Smooth muscle cell (in vitro differentiated cells): ENCODE data around the gene ARHGEF7. TPM values are rescaled to one million over a fixed set of nuclear protein-coding genes. Genes with fewer than 3 reads are reported as not detected.

Source experiments
- DNase-seq: peaks from one replicate; lab custom pipeline; 2025; ENCODE audit not compliant: unreplicated experiment; lab: John Stamatoyannopoulos, UW
- H2AFZ ChIP-seq: fragments of 200-600 bp; sonication (generic); 2 replicates; pipeline ENCODE4 v1.6.0; 2016; ENCODE audit warnings: antibody characterized with exemption, low read depth, mild to moderate bottlenecking
- H3F3A ChIP-seq: fragments of 200-600 bp; sonication (generic); 2 replicates; pipeline ENCODE4 v1.6.0; 2017; ENCODE audit warnings: antibody characterized with exemption, low read depth
- H3K27ac ChIP-seq: fragments of 200-600 bp; sonication (generic); 2 replicates; pipeline ENCODE4 v1.5.1; 2016; ENCODE audit warnings: low read depth, mild to moderate bottlenecking
- H3K27me3 ChIP-seq: fragments of 200-600 bp; sonication (generic); 2 replicates; pipeline ENCODE4 v1.6.1; 2016; ENCODE audit warnings: low read depth, mild to moderate bottlenecking
- H3K36me3 ChIP-seq: fragments of 200-600 bp; sonication (generic); 2 replicates; pipeline ENCODE4 v1.5.1; 2016; ENCODE audit warnings: low read depth
- H3K4me1 ChIP-seq: fragments of 200-600 bp; sonication (generic); 2 replicates; pipeline ENCODE4 v1.5.1; 2016; ENCODE audit warnings: low read depth
- H3K4me2 ChIP-seq: fragments of 200-600 bp; sonication (generic); 2 replicates; pipeline ENCODE4 v1.6.0; 2016; ENCODE audit warnings: mild to moderate bottlenecking
- H3K4me3 ChIP-seq: fragments of 200-600 bp; sonication (generic); 2 replicates; pipeline ENCODE4 v1.5.1; 2016; ENCODE audit warnings: mild to moderate bottlenecking
- H3K79me2 ChIP-seq: fragments of 200-600 bp; sonication (generic); 2 replicates; pipeline ENCODE4 v1.6.0; 2016; ENCODE audit warnings: low read depth, mild to moderate bottlenecking
- H3K9ac ChIP-seq: fragments of 200-600 bp; sonication (generic); 2 replicates; pipeline ENCODE4 v1.6.0; 2016; ENCODE audit warnings: low read depth
- H3K9me3 ChIP-seq: fragments of 200-600 bp; sonication (generic); replicated peaks from 2 replicates; pipeline ENCODE4 v1.5.1; 2016; ENCODE audit warnings: low read depth
- H4K20me1 ChIP-seq: fragments of 200-600 bp; sonication (generic); 2 replicates; pipeline ENCODE4 v1.6.0; 2016; ENCODE audit warnings: low read depth
- WGBS: methylation state at CpG from one replicate; pipeline ENCODE4 v1.1.7; 2016; ENCODE audit warnings: low lambda C conversion rate; 5-methylcytosine and 5-hydroxymethylcytosine counted together
- polyA plus RNA-seq: library from polyadenylated mRNA; unstranded; fragments of >200 nt; fragmentation: Nextera tagmentation; extraction: Ambion mirVana; gene quantifications from 2 replicates; pipeline ENCODE4 v1.2.1, GENCODE V29; 2016
- total RNA-seq: library from RNA; depleted of rRNA; stranded (reverse); fragments of >200 nt; gene quantifications from 2 replicates; pipeline ENCODE4 v1.2.3, GENCODE V29; 2014
- TF ChIP-seq, protein P1 (sequence below): fragments of 200-600 bp; sonication (generic); IDR thresholded peaks from 2 replicates; pipeline ENCODE4 v1.5.1; 2017; ENCODE audit warnings: borderline replicate concordance, mild to moderate bottlenecking, antibody characterized with exemption; ENCODE audit not compliant: insufficient read depth, poor library complexity, severe bottlenecking

The ARHGEF7 gene
- total and polyA plus RNA-seq, 2 experiments from 2014 or later, result 13.8 to 32.4 TPM

DNA sequence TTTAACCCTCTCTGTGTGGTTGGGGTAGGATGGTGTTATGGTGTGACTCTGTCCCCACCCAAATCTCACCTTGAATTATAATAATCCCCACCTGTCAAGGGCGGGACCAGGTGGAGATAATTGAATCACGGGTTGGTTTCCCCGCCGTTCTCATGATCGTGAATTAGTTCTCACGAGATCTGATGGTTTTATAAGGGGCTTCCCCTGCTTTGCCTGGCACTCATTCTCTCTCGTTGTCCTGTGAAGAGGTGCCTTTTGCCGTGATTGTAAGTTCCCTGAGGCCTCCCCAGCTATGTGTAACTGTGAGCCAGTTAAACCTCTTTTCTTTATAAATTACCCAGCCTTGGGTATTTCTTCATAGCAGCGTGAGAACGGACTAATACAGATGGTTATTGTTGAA, 68.8 kb downstream of the ARHGEF7 start:
- Histone ChIP-seq H3F3A (peaks cover 5% of the 10 kb centered on the region), H3K27me3 (no peaks in the 10 kb centered on the region), H4K20me1 (peaks cover 100% of the 10 kb centered on the region), H3K79me2 (peaks cover 85% of the 10 kb centered on the region), H3K9ac (no peak overlapping the region), H3K4me3 (no peak overlapping the region), H3K36me3 (no peaks in the 10 kb centered on the region), H3K4me2 (no peak overlapping the region), H3K4me1 (peaks cover 3% of the 10 kb centered on the region), H3K27ac (no peak overlapping the region), H2AFZ (no peak overlapping the region), H3K9me3 (no peaks in the 10 kb centered on the region)
- TF ChIP-seq, protein P1, sequence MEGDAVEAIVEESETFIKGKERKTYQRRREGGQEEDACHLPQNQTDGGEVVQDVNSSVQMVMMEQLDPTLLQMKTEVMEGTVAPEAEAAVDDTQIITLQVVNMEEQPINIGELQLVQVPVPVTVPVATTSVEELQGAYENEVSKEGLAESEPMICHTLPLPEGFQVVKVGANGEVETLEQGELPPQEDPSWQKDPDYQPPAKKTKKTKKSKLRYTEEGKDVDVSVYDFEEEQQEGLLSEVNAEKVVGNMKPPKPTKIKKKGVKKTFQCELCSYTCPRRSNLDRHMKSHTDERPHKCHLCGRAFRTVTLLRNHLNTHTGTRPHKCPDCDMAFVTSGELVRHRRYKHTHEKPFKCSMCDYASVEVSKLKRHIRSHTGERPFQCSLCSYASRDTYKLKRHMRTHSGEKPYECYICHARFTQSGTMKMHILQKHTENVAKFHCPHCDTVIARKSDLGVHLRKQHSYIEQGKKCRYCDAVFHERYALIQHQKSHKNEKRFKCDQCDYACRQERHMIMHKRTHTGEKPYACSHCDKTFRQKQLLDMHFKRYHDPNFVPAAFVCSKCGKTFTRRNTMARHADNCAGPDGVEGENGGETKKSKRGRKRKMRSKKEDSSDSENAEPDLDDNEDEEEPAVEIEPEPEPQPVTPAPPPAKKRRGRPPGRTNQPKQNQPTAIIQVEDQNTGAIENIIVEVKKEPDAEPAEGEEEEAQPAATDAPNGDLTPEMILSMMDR, result no peak
- DNase-seq, result no peak
- WGBS, result 90% methylated on average over 10 of the region's 10 CpGs

DNA sequence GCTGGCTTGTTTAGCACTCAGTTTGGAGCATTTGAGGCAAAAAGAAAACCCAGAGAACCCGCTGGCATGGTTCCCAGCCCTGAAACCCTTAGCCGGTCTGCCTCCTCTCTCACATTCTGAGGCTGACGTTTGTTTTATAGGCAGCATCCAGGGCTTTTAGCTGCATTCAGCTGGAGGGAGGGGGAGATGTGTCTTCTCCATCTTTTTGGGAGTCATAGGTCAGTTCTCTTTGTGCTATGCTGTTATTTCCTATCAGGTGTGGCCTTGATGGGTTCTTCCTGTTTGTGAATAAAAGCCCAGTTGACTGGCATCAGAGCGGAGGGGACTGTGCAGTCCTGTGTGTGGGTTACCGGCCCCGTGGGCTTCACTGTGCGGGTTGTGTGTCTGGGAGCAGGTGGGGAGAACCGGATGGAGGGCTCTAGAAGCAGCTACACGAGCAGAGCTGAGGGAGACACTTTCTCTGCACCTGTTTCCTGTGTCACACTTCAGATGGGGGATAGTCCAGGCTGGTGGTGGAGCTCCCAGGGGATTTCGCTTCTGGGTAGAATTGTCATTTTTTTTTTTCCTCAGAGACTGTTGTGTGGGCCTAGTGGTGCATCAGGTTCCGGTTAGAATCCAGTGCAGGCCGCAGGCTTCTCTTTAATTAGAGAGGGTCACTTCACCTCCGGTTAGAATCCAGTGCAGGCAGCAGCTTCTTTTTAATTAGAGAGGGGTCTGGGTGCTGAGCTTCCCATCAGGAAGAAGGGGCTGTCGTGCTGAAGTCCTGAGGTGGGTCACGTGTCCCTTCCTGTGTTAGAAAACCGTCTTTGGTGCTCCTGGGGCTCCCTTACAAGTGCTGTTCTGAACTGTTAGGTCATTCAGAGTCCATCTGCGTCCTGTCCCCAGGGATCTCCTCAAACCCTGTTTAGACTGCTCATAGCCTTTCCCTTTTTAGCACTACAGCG, 69.6 kb downstream of the ARHGEF7 start:
- no peak for DNase-seq
- TF ChIP-seq, protein P1, result no peak
- Histone ChIP-seq H3K4me1 (peaks cover 3% of the 10 kb centered on the region), H3K9me3 (no peaks in the 10 kb centered on the region), H3K79me2 (peaks cover 85% of the 10 kb centered on the region), H3K36me3 (no peaks in the 10 kb centered on the region), H3K4me2 (no peak overlapping the region), H2AFZ (no peak overlapping the region), H4K20me1 (peaks cover 100% of the 10 kb centered on the region), H3F3A (peaks cover 5% of the 10 kb centered on the region), H3K9ac (no peak overlapping the region), H3K27ac (no peak overlapping the region), H3K27me3 (no peaks in the 10 kb centered on the region), H3K4me3 (no peak overlapping the region)
- WGBS, result 89% methylated on average over 18 of the region's 18 CpGs

DNA sequence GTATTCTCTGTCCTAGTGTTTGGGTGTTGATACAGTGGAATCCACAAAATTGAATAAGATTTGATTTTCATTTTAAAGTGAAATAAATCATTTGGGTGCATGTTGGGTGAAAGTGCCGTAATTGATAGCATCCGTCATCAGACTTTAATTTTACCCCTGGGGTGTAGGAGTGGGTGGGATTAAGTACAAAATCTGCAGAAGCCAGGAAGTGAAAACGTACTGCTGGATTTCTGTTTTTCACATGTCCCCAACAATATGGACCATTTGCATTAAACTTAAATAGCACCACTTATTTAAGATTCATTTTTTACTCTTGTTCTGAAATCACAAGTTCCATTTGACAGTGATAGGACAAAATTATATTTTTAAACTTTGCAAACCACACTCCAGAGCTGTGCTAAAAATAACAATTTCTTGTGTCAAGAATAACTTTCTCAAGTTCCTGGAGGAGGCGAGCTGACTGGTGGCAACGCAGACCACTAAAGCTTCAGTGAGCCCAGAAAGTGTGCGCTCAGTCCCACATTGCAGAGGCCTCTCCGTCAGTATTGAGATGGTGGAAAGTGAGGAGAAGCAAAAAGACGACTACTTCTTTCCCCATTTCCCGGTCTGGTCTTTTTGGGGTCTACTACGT, 71.3 kb downstream of the ARHGEF7 start:
- peaks cover 3% of the 10 kb centered on the region for H3K4me1 ChIP-seq
- no peaks in the 10 kb centered on the region for H3K36me3 ChIP-seq
- H4K20me1 ChIP-seq, result peaks cover 100% of the 10 kb centered on the region
- no peaks in the 10 kb centered on the region for H3K27me3 ChIP-seq
- H3K79me2 ChIP-seq, result peaks cover 86% of the 10 kb centered on the region
- no peak overlapping the region for H3K27ac ChIP-seq
- no peak for DNase-seq
- WGBS, result 92% methylated on average over 10 of the region's 10 CpGs
- H3K9ac ChIP-seq, result no peak overlapping the region
- H3K9me3 ChIP-seq, result no peaks in the 10 kb centered on the region
- peaks cover 5% of the 10 kb centered on the region for H3F3A ChIP-seq
- H3K4me3 ChIP-seq, result no peak overlapping the region
- no peak overlapping the region for H2AFZ ChIP-seq
- TF ChIP-seq, protein P1, result no peak
- no peak overlapping the region for H3K4me2 ChIP-seq
